Measurements from ENCODE around the gene REEP2.
"Not testable (repeated sequence)": the region's sequence is repeated elsewhere in the genome, so short reads cannot be mapped to it uniquely, and the experiment has no call there.

REEP2 gene

DNA sequence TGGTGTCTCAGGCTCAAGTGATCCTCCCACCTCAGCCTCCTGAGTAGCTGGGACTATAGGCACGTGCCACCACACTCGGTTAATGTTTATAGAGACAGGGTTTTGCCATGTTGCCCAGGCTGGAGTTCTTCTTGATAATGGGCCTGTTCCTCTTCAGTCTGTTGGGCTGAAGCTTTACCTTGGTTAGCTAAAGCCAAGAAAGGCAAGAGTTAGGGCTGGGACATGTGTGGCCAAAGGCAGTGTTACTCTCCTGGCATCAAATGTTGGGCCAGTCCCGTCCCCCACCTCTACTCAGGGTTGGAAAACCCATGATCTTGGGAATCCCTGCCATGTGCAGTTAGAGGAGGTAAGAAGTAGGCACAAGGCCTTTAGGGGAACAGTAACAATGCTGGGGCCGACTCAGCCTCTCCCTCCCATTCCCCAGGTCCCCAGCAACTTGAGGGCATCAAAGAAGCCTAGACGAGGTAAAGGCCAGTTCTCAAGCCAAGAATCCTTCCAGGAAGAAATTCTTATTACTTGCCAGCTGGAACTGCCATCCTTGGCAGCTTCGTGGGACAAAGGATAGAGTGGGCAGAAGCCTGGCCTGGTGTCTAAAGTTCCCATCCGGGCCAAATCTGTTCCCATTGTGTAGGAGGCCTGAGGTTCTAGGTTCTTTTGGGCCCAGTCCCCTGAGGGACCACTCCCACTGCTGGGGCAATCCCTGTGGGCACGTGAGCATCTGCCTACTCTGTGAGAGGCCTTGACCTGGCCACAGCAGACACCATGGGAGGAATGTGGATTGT is 30.9 kb downstream of the REEP2 start:
- Histone ChIP-seq H3K36me3 (peaks cover 0 to 13% (median 10%) of the 10 kb centered on the region in 3 donors), H3K9me3 (no peaks in the 10 kb centered on the region), H3K4me3 (no peak overlapping the region), H3K27ac (peak overlapping the region in 1 of 2 donors; percentile 6), H3K27me3 (no peaks in the 10 kb centered on the region), H3K4me1 (peaks cover 0 to 43% (median 24%) of the 10 kb centered on the region in 4 donors)
- intact Hi-C loops (cut with DNase I; ENCODE audit: low total_unique reads) = no loop called here
- no peak for DNase-seq
- TF ChIP-seq, protein P1, sequence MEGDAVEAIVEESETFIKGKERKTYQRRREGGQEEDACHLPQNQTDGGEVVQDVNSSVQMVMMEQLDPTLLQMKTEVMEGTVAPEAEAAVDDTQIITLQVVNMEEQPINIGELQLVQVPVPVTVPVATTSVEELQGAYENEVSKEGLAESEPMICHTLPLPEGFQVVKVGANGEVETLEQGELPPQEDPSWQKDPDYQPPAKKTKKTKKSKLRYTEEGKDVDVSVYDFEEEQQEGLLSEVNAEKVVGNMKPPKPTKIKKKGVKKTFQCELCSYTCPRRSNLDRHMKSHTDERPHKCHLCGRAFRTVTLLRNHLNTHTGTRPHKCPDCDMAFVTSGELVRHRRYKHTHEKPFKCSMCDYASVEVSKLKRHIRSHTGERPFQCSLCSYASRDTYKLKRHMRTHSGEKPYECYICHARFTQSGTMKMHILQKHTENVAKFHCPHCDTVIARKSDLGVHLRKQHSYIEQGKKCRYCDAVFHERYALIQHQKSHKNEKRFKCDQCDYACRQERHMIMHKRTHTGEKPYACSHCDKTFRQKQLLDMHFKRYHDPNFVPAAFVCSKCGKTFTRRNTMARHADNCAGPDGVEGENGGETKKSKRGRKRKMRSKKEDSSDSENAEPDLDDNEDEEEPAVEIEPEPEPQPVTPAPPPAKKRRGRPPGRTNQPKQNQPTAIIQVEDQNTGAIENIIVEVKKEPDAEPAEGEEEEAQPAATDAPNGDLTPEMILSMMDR (IDR thresholded peaks at IDR 0.05) = no peak

DNA sequence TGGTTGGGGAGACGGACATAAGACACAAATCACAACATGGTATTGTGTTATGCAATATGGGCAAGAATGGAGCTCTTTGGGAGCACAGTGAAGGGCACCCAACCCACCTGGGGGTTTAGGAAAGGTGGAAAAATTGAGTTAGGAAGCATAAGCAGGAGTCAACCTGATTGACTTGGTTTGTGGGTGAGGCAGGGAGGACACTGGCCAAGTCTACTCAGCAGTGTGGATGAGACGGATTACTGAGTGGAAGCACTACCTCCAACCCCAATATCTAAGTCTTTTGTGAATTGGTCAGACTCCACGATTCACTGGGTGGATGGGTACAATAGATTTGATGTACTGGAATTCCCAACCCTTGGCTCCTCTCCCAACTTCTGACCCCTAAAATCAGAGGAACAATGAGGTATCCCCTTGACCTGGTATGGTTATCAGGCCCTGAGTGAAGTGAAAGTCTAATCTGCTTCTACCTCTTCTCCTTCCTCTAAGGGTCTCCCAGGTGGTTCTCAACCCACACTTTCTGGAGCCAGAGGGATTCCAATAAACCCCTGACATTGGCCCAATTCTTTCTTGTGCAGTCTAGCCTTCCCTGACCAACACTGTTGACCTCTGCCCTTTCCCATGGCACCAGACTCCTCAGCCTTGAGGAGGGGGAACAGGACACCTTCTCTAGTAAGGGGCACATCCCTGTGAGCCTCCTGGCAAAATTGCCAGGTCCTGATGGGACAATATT is 31.6 kb downstream of the REEP2 start:
- DNase-seq = no peak
- Histone ChIP-seq H3K36me3 (peaks cover 0 to 13% (median 10%) of the 10 kb centered on the region in 3 donors), H3K4me1 (peaks cover 0 to 42% (median 24%) of the 10 kb centered on the region in 4 donors), H3K9me3 (no peaks in the 10 kb centered on the region), H3K27ac (no peak overlapping the region), H3K4me3 (no peak overlapping the region), H3K27me3 (no peaks in the 10 kb centered on the region)
- intact Hi-C loops (cut with DNase I; ENCODE audit: low total_unique reads) = no loop called here
- TF ChIP-seq, protein P1 (IDR thresholded peaks at IDR 0.05) = no peak

DNA sequence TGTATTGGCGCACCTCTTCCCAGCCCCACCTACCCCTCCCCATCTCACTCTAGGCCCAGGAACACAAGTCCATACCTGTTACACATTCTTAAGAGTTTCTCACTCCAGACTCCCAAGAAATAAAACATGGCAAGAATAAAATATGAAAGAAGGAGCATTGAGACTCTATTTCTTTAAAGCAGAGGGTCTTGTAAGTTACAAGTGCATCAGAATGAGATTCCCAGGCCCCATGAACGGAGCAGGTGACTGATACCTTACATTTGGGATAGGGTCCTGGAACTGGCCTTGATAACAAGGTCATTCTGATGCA is 32.1 kb downstream of the REEP2 start:
- H3K4me1 ChIP-seq = peaks cover 0 to 37% (median 22%) of the 10 kb centered on the region in 4 donors
- TF ChIP-seq, protein P1 (IDR thresholded peaks at IDR 0.05) = no peak
- H3K9me3 ChIP-seq = no peaks in the 10 kb centered on the region
- H3K27ac ChIP-seq = no peak overlapping the region
- DNase-seq = no peak
- no peaks in the 10 kb centered on the region for H3K27me3 ChIP-seq
- no peak overlapping the region for H3K4me3 ChIP-seq
- intact Hi-C loops (cut with DNase I; ENCODE audit: low total_unique reads) = no loop called here
- H3K36me3 ChIP-seq = peaks cover 0 to 13% (median 10%) of the 10 kb centered on the region in 3 donors

DNA sequence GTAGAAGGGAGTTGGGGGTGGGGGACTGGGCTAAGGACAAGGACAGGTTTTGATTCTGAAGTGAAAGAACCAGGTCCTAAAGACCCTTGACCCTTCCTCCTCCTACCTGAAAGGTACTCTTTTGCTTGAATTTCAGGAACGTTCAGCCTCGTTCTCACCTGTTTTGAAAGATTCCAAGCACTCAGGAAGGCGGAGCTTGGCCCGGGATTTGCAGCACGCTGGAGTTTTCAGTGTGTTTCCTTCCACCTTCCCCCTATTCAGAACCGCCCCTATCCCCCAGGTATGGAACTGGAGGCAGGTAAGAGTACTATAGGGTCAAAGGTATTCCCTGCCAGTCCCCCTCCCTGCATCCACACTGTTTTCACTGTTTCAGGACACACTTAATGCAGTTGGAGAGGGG is 33.5 kb downstream of the REEP2 start:
- no peak overlapping the region for H3K4me3 ChIP-seq
- no peaks in the 10 kb centered on the region for H3K27me3 ChIP-seq
- TF ChIP-seq, protein P1 (IDR thresholded peaks at IDR 0.05) = no peak
- no peaks in the 10 kb centered on the region for H3K9me3 ChIP-seq
- H3K36me3 ChIP-seq = peaks cover 0 to 6% (median 4%) of the 10 kb centered on the region in 3 donors
- no peak overlapping the region for H3K27ac ChIP-seq
- H3K4me1 ChIP-seq = peaks cover 0 to 23% (median 11%) of the 10 kb centered on the region in 4 donors
- DNase-seq = no peak
- intact Hi-C loops (cut with DNase I; ENCODE audit: low total_unique reads) = no loop called here

DNA sequence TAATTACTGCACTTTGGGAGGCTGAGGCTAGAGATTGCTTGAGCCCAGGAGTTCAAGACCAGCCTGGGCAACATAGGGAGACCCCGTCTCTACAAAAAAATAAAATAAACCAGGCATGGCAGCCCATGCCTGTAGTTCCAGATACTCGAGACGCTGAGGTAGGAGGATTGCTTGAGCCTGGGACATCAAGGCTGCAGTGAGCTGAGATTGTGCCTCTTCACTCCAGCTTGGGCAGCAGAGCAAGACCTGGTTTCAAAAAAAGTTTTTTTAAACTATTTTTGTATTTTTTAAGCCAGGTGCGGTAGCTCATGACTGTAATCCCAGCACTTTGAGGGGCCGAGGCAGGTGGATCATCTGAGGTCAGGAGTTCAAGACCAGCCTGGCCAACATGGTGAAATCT is 34.3 kb downstream of the REEP2 start:
- H3K27me3 ChIP-seq; H3K36me3 ChIP-seq; H3K4me3 ChIP-seq; H3K27ac ChIP-seq; DNase-seq; H3K9me3 ChIP-seq; intact Hi-C loops (cut with DNase I; ENCODE audit: low total_unique reads): not testable (repeated sequence)
- H3K4me1 ChIP-seq = peaks cover 0 to 15% (median 3%) of the 10 kb centered on the region in 4 donors

DNA sequence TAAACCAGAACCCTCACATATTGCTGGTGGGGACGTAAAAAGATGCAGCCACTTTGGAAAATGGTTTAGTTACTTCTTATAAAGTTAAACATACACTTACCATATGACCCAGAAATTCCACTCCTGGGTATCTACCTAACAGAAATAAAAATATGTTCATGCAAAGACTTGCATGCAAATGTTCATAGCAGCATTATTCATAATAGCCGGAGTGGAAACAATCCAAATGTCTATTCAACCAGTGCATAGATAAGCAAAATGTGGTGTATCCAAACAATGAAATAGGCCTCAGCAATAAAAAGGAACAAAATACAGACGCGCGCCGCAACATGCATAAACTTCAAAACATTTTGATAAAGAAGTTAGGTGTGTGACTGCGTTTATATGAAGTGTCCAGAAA is 38.1 kb downstream of the REEP2 start:
- no peaks in the 10 kb centered on the region for H3K4me1 ChIP-seq
- intact Hi-C loops (cut with DNase I; ENCODE audit: low total_unique reads) = no loop called here
- H3K9me3 ChIP-seq = no peaks in the 10 kb centered on the region
- H3K4me3 ChIP-seq = no peak overlapping the region
- no peaks in the 10 kb centered on the region for H3K27me3 ChIP-seq
- H3K27ac ChIP-seq = no peak overlapping the region
- DNase-seq = no peak
- no peaks in the 10 kb centered on the region for H3K36me3 ChIP-seq
- TF ChIP-seq, protein P1 (IDR thresholded peaks at IDR 0.05) = no peak
